ENCODE results near the gene NDUFS1.
A peak's percentile ranks its signal among the peaks of the same experiment; 100 is the strongest.
"Not testable (repeated sequence)": the region's sequence is repeated elsewhere in the genome, so short reads cannot be mapped to it uniquely, and the experiment has no call there.

The NDUFS1 gene

GRCh38 chr2:206160807-206161179 is 1.5 kb upstream of the NDUFS1 start:
- DNase-seq = no peak

- no peak for DNase-seq
These were observed 1.0 kb upstream of the NDUFS1 start for GRCh38 chr2:206160125-206160806.

GRCh38 chr2:206158563-206159345 is 490 bp downstream of the NDUFS1 start:
- no peak for DNase-seq

- not testable (repeated sequence) for DNase-seq
These were observed 2.2 kb downstream of the NDUFS1 start for GRCh38 chr2:206157014-206157413.

GRCh38 chr2:206154197-206154596 is 5.0 kb downstream of the NDUFS1 start:
- DNase-seq = no peak

GRCh38 chr2:206150631-206151030 is 8.6 kb downstream of the NDUFS1 start:
- DNase-seq = no peak

GRCh38 chr2:206150168-206150567 is 9.1 kb downstream of the NDUFS1 start:
- no peak for DNase-seq

- DNase-seq = no peak
These were observed 9.9 kb downstream of the NDUFS1 start for GRCh38 chr2:206149330-206149729.

- DNase-seq = no peak
These were observed 13.6 kb downstream of the NDUFS1 start for GRCh38 chr2:206145665-206146064.

GRCh38 chr2:206144383-206144782 is 14.9 kb downstream of the NDUFS1 start:
- DNase-seq = no peak

GRCh38 chr2:206143451-206143850 is 15.8 kb downstream of the NDUFS1 start:
- no peak for DNase-seq

GRCh38 chr2:206127656-206128055 is 31.6 kb downstream of the NDUFS1 start:
- DNase-seq = no peak

GRCh38 chr2:206125901-206126300 is 33.3 kb downstream of the NDUFS1 start:
- no peak for DNase-seq

GRCh38 chr2:206122569-206122968 is 36.7 kb downstream of the NDUFS1 start:
- DNase-seq = not testable (repeated sequence)

GRCh38 chr2:206116278-206116677 is 43.0 kb downstream of the NDUFS1 start:
- DNase-seq = no peak

GRCh38 chr2:206115026-206115578 is 44.1 kb downstream of the NDUFS1 start:
- DNase-seq = no peak

- DNase-seq = no peak
These were observed 46.2 kb downstream of the NDUFS1 start for GRCh38 chr2:206112846-206113547.

- DNase-seq = no peak
These were observed 47.1 kb downstream of the NDUFS1 start for GRCh38 chr2:206112108-206112507.

- DNase-seq = no peak
These were observed 50.5 kb downstream of the NDUFS1 start for GRCh38 chr2:206108713-206109112.

- DNase-seq = no peak
These were observed 53.7 kb downstream of the NDUFS1 start for GRCh38 chr2:206105541-206105940.

- DNase-seq = peak; percentile 19
These were observed 54.2 kb downstream of the NDUFS1 start for GRCh38 chr2:206105038-206105437.

GRCh38 chr2:206098872-206099271 is 60.4 kb downstream of the NDUFS1 start:
- not testable (repeated sequence) for DNase-seq

GRCh38 chr2:206098471-206098870 is 60.8 kb downstream of the NDUFS1 start:
- no peak for DNase-seq

- DNase-seq = no peak
These were observed 62.4 kb downstream of the NDUFS1 start for GRCh38 chr2:206096876-206097275.
